Prostate gland (tissue), 2 donors: ENCODE results near the gene ABCA5. TPM values are rescaled to one million over a fixed set of nuclear protein-coding genes. Genes with fewer than 3 reads are reported as not detected.
A peak's percentile ranks its signal among the peaks of the same experiment; 100 is the strongest.

ENCODE experiments used
- DNase-seq: peaks from one replicate; pipeline ENCODE4 v3.0.0-alpha.2; 2019; ENCODE audit warnings: low spot score
- H3K27ac ChIP-seq, 2 donors: fragments of 200-600 bp; sonication (generic); 2 replicates each; pipeline ENCODE4 v1.5.1; 2017 to 2019
- H3K27me3 ChIP-seq: fragments of 200-600 bp; sonication (generic); replicated peaks from 2 replicates; pipeline ENCODE4 v1.5.1; 2019; ENCODE audit not compliant: insufficient read depth
- H3K36me3 ChIP-seq, 2 donors: fragments of 200-600 bp; sonication (generic); 1 replicate in 1 of 2; 2 replicates in 1 of 2; pipeline versions ENCODE4 v1.5.1 to v1.8.1; 2017 to 2019
- H3K4me1 ChIP-seq: fragments of 200-600 bp; sonication (generic); replicated peaks from 2 replicates; pipeline ENCODE4 v1.5.1; 2019
- H3K4me3 ChIP-seq, 2 donors: fragments of 200-600 bp; sonication (generic); 2 replicates each; pipeline ENCODE4 v1.5.1; 2017 to 2019
- H3K9me3 ChIP-seq: fragments of 200-600 bp; sonication (generic); 2 replicates; pipeline ENCODE4 v1.5.1; 2017
- POLR2A ChIP-seq: fragments of 450-650 bp; IDR thresholded peaks from one replicate; pipeline ENCODE4 v1.6.1; 2016; ENCODE audit warnings: antibody characterized with exemption, mild to moderate bottlenecking
- POLR2AphosphoS5 ChIP-seq: sonication (generic); formaldehyde crosslinking; IDR thresholded peaks from one replicate; pipeline ENCODE4 v1.6.1; 2017; ENCODE audit warnings: antibody characterized with exemption
- WGBS: methylation state at CpG from one replicate; pipeline ENCODE4 v1.1.5; 2018; 5-methylcytosine and 5-hydroxymethylcytosine counted together
- intact Hi-C: fragments of 100-400 bp; cut with DNase I; formaldehyde crosslinking; loops from one replicate; pipeline ENCODE4 v1.14.2; 2022
- total RNA-seq, 2 donors: library from RNA; depleted of rRNA; stranded (reverse); fragments of >200 nt; gene quantifications; one replicate each; pipeline ENCODE4 v1.1.0, GENCODE V29; 2016
- TF ChIP-seq, protein P1 (sequence below), 4 experiments: fragments of 200-600 bp in 2 of 4; fragments of 450-650 bp in 2 of 4; sonication (generic) in 2 of 4; IDR thresholded peaks; 1 replicate in 3 of 4; 2 replicates in 1 of 4; pipeline ENCODE4 v1.5.1; 2016 to 2019; ENCODE audit warnings: antibody characterized with exemption in 4 of 4, mild to moderate bottlenecking in 2 of 4, moderate library complexity in 2 of 4

The ABCA5 gene
- total RNA-seq, 2 donors from 2014 or later = 31.0 to 31.3 TPM

- DNase-seq = no peak
- WGBS = 90% methylated on average over 1 of the region's 1 CpG
- intact Hi-C loops = no loop called here
- no peaks in the 10 kb centered on the region for H3K27me3 ChIP-seq
- TF ChIP-seq, protein P1, sequence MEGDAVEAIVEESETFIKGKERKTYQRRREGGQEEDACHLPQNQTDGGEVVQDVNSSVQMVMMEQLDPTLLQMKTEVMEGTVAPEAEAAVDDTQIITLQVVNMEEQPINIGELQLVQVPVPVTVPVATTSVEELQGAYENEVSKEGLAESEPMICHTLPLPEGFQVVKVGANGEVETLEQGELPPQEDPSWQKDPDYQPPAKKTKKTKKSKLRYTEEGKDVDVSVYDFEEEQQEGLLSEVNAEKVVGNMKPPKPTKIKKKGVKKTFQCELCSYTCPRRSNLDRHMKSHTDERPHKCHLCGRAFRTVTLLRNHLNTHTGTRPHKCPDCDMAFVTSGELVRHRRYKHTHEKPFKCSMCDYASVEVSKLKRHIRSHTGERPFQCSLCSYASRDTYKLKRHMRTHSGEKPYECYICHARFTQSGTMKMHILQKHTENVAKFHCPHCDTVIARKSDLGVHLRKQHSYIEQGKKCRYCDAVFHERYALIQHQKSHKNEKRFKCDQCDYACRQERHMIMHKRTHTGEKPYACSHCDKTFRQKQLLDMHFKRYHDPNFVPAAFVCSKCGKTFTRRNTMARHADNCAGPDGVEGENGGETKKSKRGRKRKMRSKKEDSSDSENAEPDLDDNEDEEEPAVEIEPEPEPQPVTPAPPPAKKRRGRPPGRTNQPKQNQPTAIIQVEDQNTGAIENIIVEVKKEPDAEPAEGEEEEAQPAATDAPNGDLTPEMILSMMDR (IDR thresholded peaks at IDR 0.05) = no peak
- no peak for TF ChIP-seq POLR2A
- TF ChIP-seq POLR2AphosphoS5 = no peak
- H3K4me1 ChIP-seq = no peaks in the 10 kb centered on the region
- no peak overlapping the region for H3K4me3 ChIP-seq
- H3K9me3 ChIP-seq = no peaks in the 10 kb centered on the region
- H3K27ac ChIP-seq = no peak overlapping the region
- H3K36me3 ChIP-seq = no peaks in the 10 kb centered on the region
Measured at GRCh38 chr17:69265873-69266272, 61.1 kb downstream of the ABCA5 start.

- Histone ChIP-seq H3K9me3 (no peaks in the 10 kb centered on the region), H3K4me3 (no peak overlapping the region), H3K36me3 (no peaks in the 10 kb centered on the region), H3K27me3 (no peaks in the 10 kb centered on the region), H3K4me1 (no peaks in the 10 kb centered on the region), H3K27ac (no peak overlapping the region)
- TF ChIP-seq POLR2AphosphoS5 (no peak), POLR2A (no peak)
- TF ChIP-seq, protein P1 (IDR thresholded peaks at IDR 0.05) = no peak
- WGBS = 54% methylated on average over 1 of the region's 1 CpG
- no peak for DNase-seq
- intact Hi-C loops = no loop called here
Measured at GRCh38 chr17:69254187-69254586, 72.7 kb downstream of the ABCA5 start.

- Histone ChIP-seq H3K9me3 (no peaks in the 10 kb centered on the region), H3K27ac (no peak overlapping the region), H3K27me3 (no peaks in the 10 kb centered on the region), H3K36me3 (no peaks in the 10 kb centered on the region), H3K4me3 (no peak overlapping the region), H3K4me1 (no peaks in the 10 kb centered on the region)
- DNase-seq = no peak
- WGBS = 75% methylated on average over 4 of the region's 4 CpGs
- TF ChIP-seq POLR2AphosphoS5 = no peak
- TF ChIP-seq, protein P1 (IDR thresholded peaks at IDR 0.05) = no peak
- TF ChIP-seq POLR2A = no peak
- intact Hi-C loops = no loop called here
Measured at GRCh38 chr17:69250641-69251040, 76.3 kb downstream of the ABCA5 start.

- TF ChIP-seq, protein P1 (IDR thresholded peaks at IDR 0.05) = peak in 3 of 4 experiments; percentile 61 to 72 (median 69)
- TF ChIP-seq POLR2A = no peak
- no peaks in the 10 kb centered on the region for H3K9me3 ChIP-seq
- H3K27ac ChIP-seq = no peak overlapping the region
- no peaks in the 10 kb centered on the region for H3K36me3 ChIP-seq
- H3K4me1 ChIP-seq = no peaks in the 10 kb centered on the region
- H3K4me3 ChIP-seq = no peak overlapping the region
- H3K27me3 ChIP-seq = no peaks in the 10 kb centered on the region
- 65% methylated on average over 4 of the region's 4 CpGs for WGBS
- no peak for DNase-seq
- intact Hi-C loops = no loop called here
Measured at GRCh38 chr17:69246726-69247375, 80.1 kb downstream of the ABCA5 start.

- no peak overlapping the region for H3K27ac ChIP-seq
- no peaks in the 10 kb centered on the region for H3K9me3 ChIP-seq
- H3K4me3 ChIP-seq = no peak overlapping the region
- H3K4me1 ChIP-seq = no peaks in the 10 kb centered on the region
- DNase-seq = no peak
- WGBS = 46% methylated on average over 1 of the region's 1 CpG
- H3K27me3 ChIP-seq = no peaks in the 10 kb centered on the region
- intact Hi-C loops = no loop called here
- no peaks in the 10 kb centered on the region for H3K36me3 ChIP-seq
- TF ChIP-seq POLR2A (no peak), POLR2AphosphoS5 (no peak)
- TF ChIP-seq, protein P1 (IDR thresholded peaks at IDR 0.05) = no peak
Measured at GRCh38 chr17:69246202-69246601, 80.7 kb downstream of the ABCA5 start.
